PFSK-1 (cell line): Measurements from ENCODE around the gene ZMIZ2.

Experiments used
- FOXP2 ChIP-seq: optimal IDR thresholded peaks from 2 replicates; pipeline ENCODE3; 2011; ENCODE audit warnings: borderline replicate concordance, control low read depth, inconsistent platforms; ENCODE audit not compliant: insufficient read depth; ENCODE audit errors: extremely low read length, extremely low read depth
- POLR2AphosphoS5 ChIP-seq: IDR thresholded peaks from 2 replicates; pipeline ENCODE4 v1.6.1; 2012; ENCODE audit warnings: low read depth, mild to moderate bottlenecking, control low read depth, low read length, moderate library complexity
- SIN3A ChIP-seq: IDR thresholded peaks from 2 replicates; pipeline ENCODE4 v1.6.1; 2012; ENCODE audit warnings: mild to moderate bottlenecking, low read length, moderate library complexity, borderline replicate concordance; ENCODE audit not compliant: insufficient read depth
- TAF1 ChIP-seq: IDR thresholded peaks from 2 replicates; pipeline ENCODE4 v1.6.1; 2012; ENCODE audit warnings: low read length, control low read depth, borderline replicate concordance; ENCODE audit not compliant: insufficient read depth
- TF ChIP-seq, protein P1 (sequence below), 2 experiments: IDR thresholded peaks; 2 replicates each; pipeline versions ENCODE4 v1.6.1 to v1.8.0; 2011 to 2012; ENCODE audit warnings: low read depth in 2 of 2, low read length in 2 of 2, control low read depth in 1 of 2, inconsistent platforms in 1 of 2, mild to moderate bottlenecking in 1 of 2, moderate library complexity in 1 of 2; ENCODE audit not compliant: insufficient read depth in 1 of 2

The ZMIZ2 gene

DNA sequence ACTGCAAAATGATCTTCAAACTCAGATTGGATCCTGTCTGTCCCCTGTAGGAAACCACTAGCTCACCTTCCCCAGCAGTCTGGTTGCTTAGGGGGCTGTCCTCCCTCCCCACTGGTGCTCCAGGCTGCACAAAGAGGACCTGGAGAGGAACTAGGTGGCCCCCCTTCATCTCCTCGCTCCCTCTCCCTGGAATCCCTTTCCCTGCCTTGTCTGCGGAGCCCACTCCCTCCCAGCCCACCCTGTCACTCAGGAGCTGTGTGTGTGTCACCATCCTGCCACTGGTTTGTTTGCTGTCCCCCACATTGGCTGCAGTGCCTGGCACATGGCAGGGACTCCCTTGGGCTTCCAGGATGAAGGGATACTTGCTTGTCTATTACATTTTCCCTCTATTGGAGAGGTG is 35.5 kb upstream of the ZMIZ2 start:
- TF ChIP-seq POLR2AphosphoS5 = no peak
- TF ChIP-seq FOXP2 = no peak
- TF ChIP-seq, protein P1, sequence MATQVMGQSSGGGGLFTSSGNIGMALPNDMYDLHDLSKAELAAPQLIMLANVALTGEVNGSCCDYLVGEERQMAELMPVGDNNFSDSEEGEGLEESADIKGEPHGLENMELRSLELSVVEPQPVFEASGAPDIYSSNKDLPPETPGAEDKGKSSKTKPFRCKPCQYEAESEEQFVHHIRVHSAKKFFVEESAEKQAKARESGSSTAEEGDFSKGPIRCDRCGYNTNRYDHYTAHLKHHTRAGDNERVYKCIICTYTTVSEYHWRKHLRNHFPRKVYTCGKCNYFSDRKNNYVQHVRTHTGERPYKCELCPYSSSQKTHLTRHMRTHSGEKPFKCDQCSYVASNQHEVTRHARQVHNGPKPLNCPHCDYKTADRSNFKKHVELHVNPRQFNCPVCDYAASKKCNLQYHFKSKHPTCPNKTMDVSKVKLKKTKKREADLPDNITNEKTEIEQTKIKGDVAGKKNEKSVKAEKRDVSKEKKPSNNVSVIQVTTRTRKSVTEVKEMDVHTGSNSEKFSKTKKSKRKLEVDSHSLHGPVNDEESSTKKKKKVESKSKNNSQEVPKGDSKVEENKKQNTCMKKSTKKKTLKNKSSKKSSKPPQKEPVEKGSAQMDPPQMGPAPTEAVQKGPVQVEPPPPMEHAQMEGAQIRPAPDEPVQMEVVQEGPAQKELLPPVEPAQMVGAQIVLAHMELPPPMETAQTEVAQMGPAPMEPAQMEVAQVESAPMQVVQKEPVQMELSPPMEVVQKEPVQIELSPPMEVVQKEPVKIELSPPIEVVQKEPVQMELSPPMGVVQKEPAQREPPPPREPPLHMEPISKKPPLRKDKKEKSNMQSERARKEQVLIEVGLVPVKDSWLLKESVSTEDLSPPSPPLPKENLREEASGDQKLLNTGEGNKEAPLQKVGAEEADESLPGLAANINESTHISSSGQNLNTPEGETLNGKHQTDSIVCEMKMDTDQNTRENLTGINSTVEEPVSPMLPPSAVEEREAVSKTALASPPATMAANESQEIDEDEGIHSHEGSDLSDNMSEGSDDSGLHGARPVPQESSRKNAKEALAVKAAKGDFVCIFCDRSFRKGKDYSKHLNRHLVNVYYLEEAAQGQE (IDR thresholded peaks at IDR 0.05; ENCODE audit: insufficient read depth in 1 of 2, low read depth in 2 of 2, low read length in 2 of 2) = no peak
- no peak for TF ChIP-seq SIN3A
- TF ChIP-seq TAF1 = no peak

DNA sequence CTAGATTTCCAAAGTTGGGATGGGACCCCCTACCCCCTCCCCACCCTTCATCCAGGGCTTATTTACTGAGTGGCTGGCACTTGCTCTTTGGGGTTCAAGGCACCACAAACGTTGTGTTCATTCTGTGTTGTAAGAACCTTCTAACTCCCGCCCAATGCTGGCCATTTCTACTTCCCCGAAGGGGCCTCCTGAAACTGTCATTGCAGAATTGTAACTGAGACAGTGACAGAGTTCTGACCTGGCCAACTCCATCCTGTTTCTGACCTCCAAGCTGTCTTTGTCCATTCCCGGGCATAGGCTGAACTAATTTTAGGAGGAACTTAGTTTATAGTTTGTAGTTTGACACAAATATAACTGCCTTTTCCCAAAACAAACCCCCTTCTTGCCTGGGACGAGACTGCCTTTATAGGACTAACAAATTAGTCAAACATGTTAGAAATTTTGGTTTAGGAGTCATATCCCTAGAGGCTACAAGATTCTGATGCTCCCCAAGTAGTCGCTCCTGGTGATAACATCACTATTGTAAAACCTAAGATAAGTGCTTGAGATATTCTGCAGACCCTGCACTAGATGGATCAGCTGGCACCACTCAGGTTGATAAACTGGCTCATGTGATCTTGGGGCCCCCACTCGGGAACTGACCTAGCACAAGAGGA is 34.8 kb upstream of the ZMIZ2 start:
- TF ChIP-seq FOXP2 (no peak), POLR2AphosphoS5 (no peak), SIN3A (no peak), TAF1 (no peak)
- TF ChIP-seq, protein P1 (IDR thresholded peaks at IDR 0.05; ENCODE audit: insufficient read depth in 1 of 2, low read depth in 2 of 2, low read length in 2 of 2) = no peak

- TF ChIP-seq POLR2AphosphoS5 = no peak
- TF ChIP-seq TAF1 = no peak
- TF ChIP-seq, protein P1 (IDR thresholded peaks at IDR 0.05; ENCODE audit: insufficient read depth in 1 of 2, low read depth in 2 of 2, low read length in 2 of 2) = no peak
- TF ChIP-seq SIN3A = no peak
- TF ChIP-seq FOXP2 = no peak
Measured at GRCh38 chr7:44716205-44716604, 32.4 kb upstream of the ZMIZ2 start.

DNA sequence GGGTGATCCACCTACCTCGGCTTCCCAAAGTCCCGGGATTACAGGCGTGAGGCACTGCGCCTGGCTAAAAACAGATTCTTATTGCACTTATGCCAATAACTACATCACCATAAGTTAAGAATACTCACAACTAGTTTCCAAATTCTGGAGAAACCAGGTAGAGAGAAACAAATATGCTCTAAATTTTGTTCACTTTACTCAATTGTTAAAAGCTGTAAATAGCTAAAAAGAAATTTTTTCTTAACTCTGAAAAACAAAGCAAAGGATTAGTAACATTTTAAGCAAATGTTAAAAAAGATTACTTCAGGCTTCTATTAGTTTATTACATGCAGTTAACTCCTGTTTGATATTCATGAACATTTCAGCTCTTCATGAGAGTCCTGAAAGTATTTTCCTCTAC is 28.3 kb upstream of the ZMIZ2 start:
- TF ChIP-seq SIN3A (no peak), TAF1 (no peak)

- TF ChIP-seq TAF1 = no peak
- TF ChIP-seq, protein P1 (IDR thresholded peaks at IDR 0.05; ENCODE audit: insufficient read depth in 1 of 2, low read depth in 2 of 2, low read length in 2 of 2) = no peak
- no peak for TF ChIP-seq POLR2AphosphoS5
- no peak for TF ChIP-seq FOXP2
- no peak for TF ChIP-seq SIN3A
Measured at GRCh38 chr7:44724276-44724675, 24.4 kb upstream of the ZMIZ2 start.
